ENCODE data around the gene TNKS1BP1. TPM values are rescaled to one million over a fixed set of nuclear protein-coding genes. Genes with fewer than 3 reads are reported as not detected.

TNKS1BP1 gene
- total and polyA plus RNA-seq, 2 of the 8 experiments (the other 6 are each of a cell fraction or from before 2014, with no cell fraction given): 50.0 to 122 TPM

GRCh38 chr11:57287884-57288283 is 36.9 kb downstream of the TNKS1BP1 start (continued):
- no peak for TF ChIP-seq CHD7 (IDR thresholded peaks at IDR 0.05; ENCODE audit: insufficient replicate concordance, low read length)
- TF ChIP-seq TBP (IDR thresholded peaks at IDR 0.05; ENCODE audit: low read depth, low read length): no peak
- TF ChIP-seq, protein P1, sequence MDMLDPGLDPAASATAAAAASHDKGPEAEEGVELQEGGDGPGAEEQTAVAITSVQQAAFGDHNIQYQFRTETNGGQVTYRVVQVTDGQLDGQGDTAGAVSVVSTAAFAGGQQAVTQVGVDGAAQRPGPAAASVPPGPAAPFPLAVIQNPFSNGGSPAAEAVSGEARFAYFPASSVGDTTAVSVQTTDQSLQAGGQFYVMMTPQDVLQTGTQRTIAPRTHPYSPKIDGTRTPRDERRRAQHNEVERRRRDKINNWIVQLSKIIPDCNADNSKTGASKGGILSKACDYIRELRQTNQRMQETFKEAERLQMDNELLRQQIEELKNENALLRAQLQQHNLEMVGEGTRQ (IDR thresholded peaks at IDR 0.05; ENCODE audit: low read length): no peak
- TF ChIP-seq SUZ12 (IDR thresholded peaks at IDR 0.05; ENCODE audit: low read length): no peak
- TF ChIP-seq ATF2 (IDR thresholded peaks at IDR 0.05; ENCODE audit: low read length): no peak
- no peak for TF ChIP-seq HDAC6 (IDR thresholded peaks at IDR 0.05; ENCODE audit: low read depth, low read length)
- no peak for TF ChIP-seq CREB1 (IDR thresholded peaks at IDR 0.05)
- TF ChIP-seq EZH2 (IDR thresholded peaks at IDR 0.05; ENCODE audit: low read depth, low read length, severe bottlenecking): no peak
- no peak for TF ChIP-seq RFX5 (IDR thresholded peaks at IDR 0.05; ENCODE audit: borderline replicate concordance, low read depth, low read length)
